ENCODE measurements around the gene INS. TPM values are rescaled to one million over a fixed set of nuclear protein-coding genes. Genes with fewer than 3 reads are reported as not detected.

INS gene
- total and polyA plus RNA-seq, 2 of the 13 experiments (the other 11 are each of a cell fraction or from before 2014, with no cell fraction given): not detected

DNA sequence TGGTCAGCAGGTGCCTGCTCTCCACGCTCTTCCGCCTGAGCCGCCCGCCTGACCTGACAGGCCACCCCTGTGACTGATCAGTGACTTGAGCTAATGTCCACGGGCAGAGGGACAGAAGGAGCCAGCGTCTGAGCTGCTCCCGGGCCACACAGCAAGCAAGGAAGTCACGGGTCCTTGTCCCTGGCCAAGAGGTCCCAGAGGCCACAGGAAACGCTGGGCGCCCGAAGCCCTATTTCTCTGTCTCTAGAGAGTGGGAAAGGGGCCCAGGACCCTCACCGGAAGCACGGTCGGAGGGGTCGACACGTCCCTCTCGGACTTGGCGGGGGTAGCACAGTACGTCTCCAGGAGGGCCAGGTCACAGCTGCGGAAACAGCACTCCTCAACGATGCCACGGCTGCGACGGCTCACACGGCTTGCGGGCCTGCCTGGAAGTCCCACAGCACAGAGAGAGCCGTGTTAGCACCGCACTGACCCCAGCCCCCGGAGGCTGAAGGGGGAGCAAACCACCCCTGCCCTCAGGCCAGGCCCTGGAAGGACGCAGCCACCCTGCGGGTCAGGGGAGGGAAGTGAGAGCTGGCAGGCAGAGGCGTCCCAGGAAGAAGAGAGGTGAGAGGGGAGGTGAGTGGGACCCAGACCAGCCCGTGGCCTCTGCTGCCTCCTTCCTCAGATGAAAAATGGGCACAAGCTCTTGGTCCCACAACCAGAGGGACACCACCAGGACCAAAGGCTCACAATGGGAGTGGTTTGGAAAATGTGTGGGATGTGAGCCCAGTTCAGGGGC lies 27.6 kb downstream of the INS start (continued):
- TF ChIP-seq, protein P1, sequence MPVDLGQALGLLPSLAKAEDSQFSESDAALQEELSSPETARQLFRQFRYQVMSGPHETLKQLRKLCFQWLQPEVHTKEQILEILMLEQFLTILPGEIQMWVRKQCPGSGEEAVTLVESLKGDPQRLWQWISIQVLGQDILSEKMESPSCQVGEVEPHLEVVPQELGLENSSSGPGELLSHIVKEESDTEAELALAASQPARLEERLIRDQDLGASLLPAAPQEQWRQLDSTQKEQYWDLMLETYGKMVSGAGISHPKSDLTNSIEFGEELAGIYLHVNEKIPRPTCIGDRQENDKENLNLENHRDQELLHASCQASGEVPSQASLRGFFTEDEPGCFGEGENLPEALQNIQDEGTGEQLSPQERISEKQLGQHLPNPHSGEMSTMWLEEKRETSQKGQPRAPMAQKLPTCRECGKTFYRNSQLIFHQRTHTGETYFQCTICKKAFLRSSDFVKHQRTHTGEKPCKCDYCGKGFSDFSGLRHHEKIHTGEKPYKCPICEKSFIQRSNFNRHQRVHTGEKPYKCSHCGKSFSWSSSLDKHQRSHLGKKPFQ (CRISPR knock-in tag; IDR thresholded peaks at IDR 0.05; ENCODE audit: insufficient replicate concordance): peak; percentile 17
- no peak for TF ChIP-seq CREB1 (IDR thresholded peaks at IDR 0.05)
- TF ChIP-seq CREB1 (CRISPR knock-in tag; IDR thresholded peaks at IDR 0.05): no peak
- TF ChIP-seq DNMT1 (CRISPR knock-in tag; IDR thresholded peaks at IDR 0.05): peak; percentile 85
- 0 out of 2 replicates have a peak, but pooled peaks have one; percentile 13 for TF ChIP-seq ZNF558 (CRISPR knock-in tag; IDR thresholded peaks at IDR 0.05; ENCODE audit: borderline replicate concordance)
- TF ChIP-seq ZNF326 (CRISPR knock-in tag; IDR thresholded peaks at IDR 0.05; ENCODE audit: borderline replicate concordance): peak; percentile 96; the same call in 1 of the 2 replicates
- TF ChIP-seq, protein P2, sequence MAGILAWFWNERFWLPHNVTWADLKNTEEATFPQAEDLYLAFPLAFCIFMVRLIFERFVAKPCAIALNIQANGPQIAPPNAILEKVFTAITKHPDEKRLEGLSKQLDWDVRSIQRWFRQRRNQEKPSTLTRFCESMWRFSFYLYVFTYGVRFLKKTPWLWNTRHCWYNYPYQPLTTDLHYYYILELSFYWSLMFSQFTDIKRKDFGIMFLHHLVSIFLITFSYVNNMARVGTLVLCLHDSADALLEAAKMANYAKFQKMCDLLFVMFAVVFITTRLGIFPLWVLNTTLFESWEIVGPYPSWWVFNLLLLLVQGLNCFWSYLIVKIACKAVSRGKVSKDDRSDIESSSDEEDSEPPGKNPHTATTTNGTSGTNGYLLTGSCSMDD (CRISPR knock-in tag; IDR thresholded peaks at IDR 0.05): no peak
- TF ChIP-seq, protein P3, sequence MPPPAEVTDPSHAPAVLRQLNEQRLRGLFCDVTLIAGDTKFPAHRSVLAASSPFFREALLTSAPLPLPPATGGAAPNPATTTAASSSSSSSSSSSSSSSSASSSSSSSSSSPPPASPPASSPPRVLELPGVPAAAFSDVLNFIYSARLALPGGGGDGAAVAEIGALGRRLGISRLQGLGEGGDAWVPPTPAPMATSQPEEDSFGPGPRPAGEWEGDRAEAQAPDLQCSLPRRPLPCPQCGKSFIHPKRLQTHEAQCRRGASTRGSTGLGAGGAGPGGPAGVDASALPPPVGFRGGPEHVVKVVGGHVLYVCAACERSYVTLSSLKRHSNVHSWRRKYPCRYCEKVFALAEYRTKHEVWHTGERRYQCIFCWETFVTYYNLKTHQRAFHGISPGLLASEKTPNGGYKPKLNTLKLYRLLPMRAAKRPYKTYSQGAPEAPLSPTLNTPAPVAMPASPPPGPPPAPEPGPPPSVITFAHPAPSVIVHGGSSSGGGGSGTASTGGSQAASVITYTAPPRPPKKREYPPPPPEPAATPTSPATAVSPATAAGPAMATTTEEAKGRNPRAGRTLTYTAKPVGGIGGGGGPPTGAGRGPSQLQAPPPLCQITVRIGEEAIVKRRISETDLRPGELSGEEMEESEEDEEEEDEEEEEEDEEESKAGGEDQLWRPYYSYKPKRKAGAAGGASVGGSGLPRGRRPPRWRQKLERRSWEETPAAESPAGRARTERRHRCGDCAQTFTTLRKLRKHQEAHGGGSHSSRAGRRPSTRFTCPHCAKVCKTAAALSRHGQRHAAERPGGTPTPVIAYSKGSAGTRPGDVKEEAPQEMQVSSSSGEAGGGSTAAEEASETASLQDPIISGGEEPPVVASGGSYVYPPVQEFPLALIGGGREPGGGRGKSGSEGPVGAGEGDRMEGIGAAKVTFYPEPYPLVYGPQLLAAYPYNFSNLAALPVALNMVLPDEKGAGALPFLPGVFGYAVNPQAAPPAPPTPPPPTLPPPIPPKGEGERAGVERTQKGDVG (CRISPR knock-in tag; IDR thresholded peaks at IDR 0.05; ENCODE audit: borderline replicate concordance): peak; percentile 78; the same call in 1 of the 2 replicates
- TF ChIP-seq NRL (CRISPR knock-in tag; IDR thresholded peaks at IDR 0.05; ENCODE audit: borderline replicate concordance): 0 out of 2 replicates have a peak, but pooled peaks have one; percentile 20
- TF ChIP-seq ZNF572 (CRISPR knock-in tag; IDR thresholded peaks at IDR 0.05): no peak; the same call in 1 of the 2 replicates
- TF ChIP-seq, protein P4, sequence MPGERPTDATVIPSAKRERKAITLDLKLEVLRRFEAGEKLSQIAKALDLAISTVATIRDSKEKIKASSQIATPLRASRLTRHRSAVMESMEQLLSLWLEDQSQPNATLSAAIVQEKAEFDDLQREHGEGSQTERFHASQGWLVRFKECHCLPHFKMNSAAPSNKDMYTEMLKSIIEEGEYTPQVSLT (CRISPR knock-in tag; IDR thresholded peaks at IDR 0.05; ENCODE audit: borderline replicate concordance, low read depth): no peak
- TF ChIP-seq ZNF160 (CRISPR knock-in tag; IDR thresholded peaks at IDR 0.05): no peak
- TF ChIP-seq, protein P5, sequence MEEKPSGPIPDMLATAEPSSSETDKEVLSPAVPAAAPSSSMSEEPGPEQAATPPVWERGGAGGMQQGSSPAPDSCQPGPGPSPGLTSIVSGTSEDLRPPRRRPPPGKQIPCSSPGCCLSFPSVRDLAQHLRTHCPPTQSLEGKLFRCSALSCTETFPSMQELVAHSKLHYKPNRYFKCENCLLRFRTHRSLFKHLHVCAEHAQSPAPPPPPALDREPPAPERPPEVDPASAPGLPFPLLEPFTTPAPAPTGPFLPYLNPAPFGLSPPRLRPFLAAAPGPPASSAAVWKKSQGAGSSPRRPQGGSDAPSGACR (CRISPR knock-in tag; IDR thresholded peaks at IDR 0.05): peak; percentile 67; the same call in 1 of the 2 replicates
- TF ChIP-seq ZNF780A (CRISPR knock-in tag; IDR thresholded peaks at IDR 0.05): no peak
- no peak for TF ChIP-seq ETV6 (CRISPR knock-in tag; conservative IDR thresholded peaks at IDR 0.05)
- TF ChIP-seq ZBTB7A (CRISPR knock-in tag; IDR thresholded peaks at IDR 0.05): peak; percentile 82
- peak; percentile 54 for TF ChIP-seq POLR2G (IDR thresholded peaks at IDR 0.05; ENCODE audit: low read depth, low read length)
- peak; percentile 31; the same call in 1 of the 2 replicates for TF ChIP-seq ERF (CRISPR knock-in tag; IDR thresholded peaks at IDR 0.05)
- TF ChIP-seq, protein P6, sequence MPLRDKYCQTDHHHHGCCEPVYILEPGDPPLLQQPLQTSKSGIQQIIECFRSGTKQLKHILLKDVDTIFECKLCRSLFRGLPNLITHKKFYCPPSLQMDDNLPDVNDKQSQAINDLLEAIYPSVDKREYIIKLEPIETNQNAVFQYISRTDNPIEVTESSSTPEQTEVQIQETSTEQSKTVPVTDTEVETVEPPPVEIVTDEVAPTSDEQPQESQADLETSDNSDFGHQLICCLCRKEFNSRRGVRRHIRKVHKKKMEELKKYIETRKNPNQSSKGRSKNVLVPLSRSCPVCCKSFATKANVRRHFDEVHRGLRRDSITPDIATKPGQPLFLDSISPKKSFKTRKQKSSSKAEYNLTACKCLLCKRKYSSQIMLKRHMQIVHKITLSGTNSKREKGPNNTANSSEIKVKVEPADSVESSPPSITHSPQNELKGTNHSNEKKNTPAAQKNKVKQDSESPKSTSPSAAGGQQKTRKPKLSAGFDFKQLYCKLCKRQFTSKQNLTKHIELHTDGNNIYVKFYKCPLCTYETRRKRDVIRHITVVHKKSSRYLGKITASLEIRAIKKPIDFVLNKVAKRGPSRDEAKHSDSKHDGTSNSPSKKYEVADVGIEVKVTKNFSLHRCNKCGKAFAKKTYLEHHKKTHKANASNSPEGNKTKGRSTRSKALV (CRISPR knock-in tag; IDR thresholded peaks at IDR 0.05): no peak
- no peak for TF ChIP-seq KDM1A (CRISPR knock-in tag; IDR thresholded peaks at IDR 0.05)

Measured in HepG2 (cell line).